ENCODE results near the gene RGS3.

The RGS3 gene

DNA sequence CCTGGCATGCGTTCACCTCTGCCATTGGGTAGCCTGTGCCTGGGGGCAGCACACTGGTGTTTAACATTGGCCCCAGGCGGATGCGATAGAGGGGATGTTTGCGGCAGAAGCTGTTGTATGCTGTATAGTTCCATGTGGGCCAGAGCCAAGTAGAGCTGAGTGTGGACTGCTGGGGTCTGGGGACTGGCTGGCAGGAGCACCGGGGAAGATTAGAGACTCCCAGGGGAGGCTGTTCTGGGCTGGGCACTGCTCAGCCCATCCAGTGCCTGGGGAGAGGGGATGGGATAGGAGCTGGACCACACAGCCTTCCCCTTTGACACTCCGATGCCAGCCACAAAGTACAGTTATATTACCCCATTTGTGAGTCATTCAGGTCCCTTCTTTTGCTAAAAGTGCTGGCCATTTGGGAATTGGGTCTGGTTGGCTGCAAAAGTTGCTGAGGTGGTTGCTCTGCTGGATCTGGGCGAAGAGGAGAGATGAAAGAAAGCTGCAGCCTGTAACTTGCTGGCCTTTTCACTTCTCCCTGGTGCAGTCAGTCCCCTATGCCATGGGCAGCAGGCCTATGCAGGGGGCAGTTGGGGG, 73.8 kb downstream of the RGS3 start:
- TF ChIP-seq GLIS3 (CRISPR knock-in tag; IDR thresholded peaks at IDR 0.05) (no peak), ISL1 (CRISPR knock-in tag; IDR thresholded peaks at IDR 0.05) (no peak), OSR1 (CRISPR knock-in tag; IDR thresholded peaks at IDR 0.05) (no peak), RARB (CRISPR knock-in tag; IDR thresholded peaks at IDR 0.05) (no peak), TCF4 (CRISPR knock-in tag; IDR thresholded peaks at IDR 0.05; ENCODE audit: borderline replicate concordance) (no peak)
- TF ChIP-seq, protein P1, sequence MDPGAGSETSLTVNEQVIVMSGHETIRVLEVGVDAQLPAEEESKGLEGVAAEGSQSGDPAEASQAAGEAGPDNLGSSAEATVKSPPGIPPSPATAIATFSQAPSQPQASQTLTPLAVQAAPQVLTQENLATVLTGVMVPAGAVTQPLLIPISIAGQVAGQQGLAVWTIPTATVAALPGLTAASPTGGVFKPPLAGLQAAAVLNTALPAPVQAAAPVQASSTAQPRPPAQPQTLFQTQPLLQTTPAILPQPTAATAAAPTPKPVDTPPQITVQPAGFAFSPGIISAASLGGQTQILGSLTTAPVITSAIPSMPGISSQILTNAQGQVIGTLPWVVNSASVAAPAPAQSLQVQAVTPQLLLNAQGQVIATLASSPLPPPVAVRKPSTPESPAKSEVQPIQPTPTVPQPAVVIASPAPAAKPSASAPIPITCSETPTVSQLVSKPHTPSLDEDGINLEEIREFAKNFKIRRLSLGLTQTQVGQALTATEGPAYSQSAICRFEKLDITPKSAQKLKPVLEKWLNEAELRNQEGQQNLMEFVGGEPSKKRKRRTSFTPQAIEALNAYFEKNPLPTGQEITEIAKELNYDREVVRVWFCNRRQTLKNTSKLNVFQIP (CRISPR knock-in tag; IDR thresholded peaks at IDR 0.05; ENCODE audit: borderline replicate concordance, low read depth) = no peak
- TF ChIP-seq, protein P2, sequence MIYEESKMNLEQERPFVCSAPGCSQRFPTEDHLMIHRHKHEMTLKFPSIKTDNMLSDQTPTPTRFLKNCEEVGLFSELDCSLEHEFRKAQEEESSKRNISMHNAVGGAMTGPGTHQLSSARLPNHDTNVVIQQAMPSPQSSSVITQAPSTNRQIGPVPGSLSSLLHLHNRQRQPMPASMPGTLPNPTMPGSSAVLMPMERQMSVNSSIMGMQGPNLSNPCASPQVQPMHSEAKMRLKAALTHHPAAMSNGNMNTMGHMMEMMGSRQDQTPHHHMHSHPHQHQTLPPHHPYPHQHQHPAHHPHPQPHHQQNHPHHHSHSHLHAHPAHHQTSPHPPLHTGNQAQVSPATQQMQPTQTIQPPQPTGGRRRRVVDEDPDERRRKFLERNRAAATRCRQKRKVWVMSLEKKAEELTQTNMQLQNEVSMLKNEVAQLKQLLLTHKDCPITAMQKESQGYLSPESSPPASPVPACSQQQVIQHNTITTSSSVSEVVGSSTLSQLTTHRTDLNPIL (CRISPR knock-in tag; IDR thresholded peaks at IDR 0.05; ENCODE audit: low read depth) = no peak
- TF ChIP-seq, protein P3, sequence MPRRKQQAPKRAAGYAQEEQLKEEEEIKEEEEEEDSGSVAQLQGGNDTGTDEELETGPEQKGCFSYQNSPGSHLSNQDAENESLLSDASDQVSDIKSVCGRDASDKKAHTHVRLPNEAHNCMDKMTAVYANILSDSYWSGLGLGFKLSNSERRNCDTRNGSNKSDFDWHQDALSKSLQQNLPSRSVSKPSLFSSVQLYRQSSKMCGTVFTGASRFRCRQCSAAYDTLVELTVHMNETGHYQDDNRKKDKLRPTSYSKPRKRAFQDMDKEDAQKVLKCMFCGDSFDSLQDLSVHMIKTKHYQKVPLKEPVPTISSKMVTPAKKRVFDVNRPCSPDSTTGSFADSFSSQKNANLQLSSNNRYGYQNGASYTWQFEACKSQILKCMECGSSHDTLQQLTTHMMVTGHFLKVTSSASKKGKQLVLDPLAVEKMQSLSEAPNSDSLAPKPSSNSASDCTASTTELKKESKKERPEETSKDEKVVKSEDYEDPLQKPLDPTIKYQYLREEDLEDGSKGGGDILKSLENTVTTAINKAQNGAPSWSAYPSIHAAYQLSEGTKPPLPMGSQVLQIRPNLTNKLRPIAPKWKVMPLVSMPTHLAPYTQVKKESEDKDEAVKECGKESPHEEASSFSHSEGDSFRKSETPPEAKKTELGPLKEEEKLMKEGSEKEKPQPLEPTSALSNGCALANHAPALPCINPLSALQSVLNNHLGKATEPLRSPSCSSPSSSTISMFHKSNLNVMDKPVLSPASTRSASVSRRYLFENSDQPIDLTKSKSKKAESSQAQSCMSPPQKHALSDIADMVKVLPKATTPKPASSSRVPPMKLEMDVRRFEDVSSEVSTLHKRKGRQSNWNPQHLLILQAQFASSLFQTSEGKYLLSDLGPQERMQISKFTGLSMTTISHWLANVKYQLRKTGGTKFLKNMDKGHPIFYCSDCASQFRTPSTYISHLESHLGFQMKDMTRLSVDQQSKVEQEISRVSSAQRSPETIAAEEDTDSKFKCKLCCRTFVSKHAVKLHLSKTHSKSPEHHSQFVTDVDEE (CRISPR knock-in tag; IDR thresholded peaks at IDR 0.05) = no peak

DNA sequence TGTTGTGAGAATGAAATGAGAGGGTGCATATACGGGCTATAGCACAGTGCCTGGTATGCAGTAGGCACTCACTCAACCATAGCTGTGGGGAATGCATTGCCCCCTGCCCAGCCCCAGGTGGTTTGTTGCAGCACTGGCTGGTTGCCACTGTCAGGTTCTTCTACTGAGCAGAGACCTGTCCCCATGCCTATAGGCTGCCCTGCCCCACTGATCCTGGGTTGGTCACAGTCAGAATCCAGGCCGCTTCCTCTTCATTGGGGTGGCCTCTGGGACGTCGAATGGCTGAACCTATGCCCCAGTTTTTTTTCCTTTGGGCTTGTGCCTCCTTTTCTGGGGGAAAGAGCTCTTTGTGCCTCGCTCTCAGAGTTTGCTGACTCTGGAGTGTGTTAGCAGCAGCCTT, 74.6 kb downstream of the RGS3 start:
- ATAC-seq = no peak
- TF ChIP-seq ESRRG (CRISPR knock-in tag; IDR thresholded peaks at IDR 0.05) (no peak), TOX (CRISPR knock-in tag; IDR thresholded peaks at IDR 0.05; ENCODE audit: borderline replicate concordance) (no peak), GLIS3 (CRISPR knock-in tag; IDR thresholded peaks at IDR 0.05) (no peak)

More for the DNA sequence above, 73.8 kb downstream of the RGS3 start:
- ATAC-seq = no peak

DNA sequence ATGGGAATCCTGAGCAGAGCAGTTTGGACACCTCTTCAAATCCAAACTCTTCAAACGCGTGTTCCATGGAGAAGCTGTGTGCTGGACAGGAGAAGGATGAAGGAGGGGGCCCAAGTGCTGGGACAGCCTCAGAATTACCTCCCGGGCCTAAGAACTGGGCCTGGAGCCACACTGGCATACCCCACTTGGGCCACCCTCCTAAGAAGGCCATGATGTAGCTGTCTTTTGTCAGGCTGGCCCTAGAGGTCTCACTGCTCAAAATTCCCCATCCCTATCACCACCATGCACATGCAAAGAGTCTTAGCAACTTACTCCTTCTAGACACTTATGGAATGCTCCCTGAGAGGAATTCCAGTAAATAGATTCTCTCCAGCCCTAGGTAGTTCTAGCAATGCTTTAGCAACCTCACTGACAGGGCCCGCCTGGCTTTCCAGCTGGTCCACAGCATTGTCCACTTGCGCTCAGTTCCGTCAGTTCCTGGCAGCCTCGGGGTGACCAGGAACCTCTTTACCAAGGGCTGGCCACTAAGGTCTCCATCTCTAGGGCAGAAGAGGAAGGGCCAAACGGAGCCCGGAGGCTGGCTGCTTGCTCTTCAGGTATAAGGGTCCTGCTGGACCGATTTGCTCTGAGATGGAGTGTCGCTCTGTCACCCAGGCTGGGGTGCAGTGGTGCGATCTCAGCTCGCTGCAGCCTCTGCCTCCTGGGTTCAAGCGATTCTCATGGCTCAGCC, 75.3 kb downstream of the RGS3 start:
- TF ChIP-seq OSR1 (CRISPR knock-in tag; IDR thresholded peaks at IDR 0.05) (no peak), TCF4 (CRISPR knock-in tag; IDR thresholded peaks at IDR 0.05; ENCODE audit: borderline replicate concordance) (no peak), CSDC2 (CRISPR knock-in tag; IDR thresholded peaks at IDR 0.05) (no peak), PPARA (CRISPR knock-in tag; IDR thresholded peaks at IDR 0.05; ENCODE audit: borderline replicate concordance) (no peak), ZNF8 (CRISPR knock-in tag; IDR thresholded peaks at IDR 0.05) (no peak), ESRRG (CRISPR knock-in tag; IDR thresholded peaks at IDR 0.05) (no peak), BACH2 (CRISPR knock-in tag; IDR thresholded peaks at IDR 0.05; ENCODE audit: borderline replicate concordance) (no peak), SNAI2 (CRISPR knock-in tag; IDR thresholded peaks at IDR 0.05) (no peak), GLIS3 (CRISPR knock-in tag; IDR thresholded peaks at IDR 0.05) (no peak), ZC3H10 (CRISPR knock-in tag; IDR thresholded peaks at IDR 0.05) (no peak), ZFP3 (CRISPR knock-in tag; IDR thresholded peaks at IDR 0.05) (no peak), ARNTL (CRISPR knock-in tag; IDR thresholded peaks at IDR 0.05; ENCODE audit: borderline replicate concordance, low read depth) (no peak), ZNF565 (CRISPR knock-in tag; conservative IDR thresholded peaks at IDR 0.05; ENCODE audit: low read depth) (no peak), RARB (CRISPR knock-in tag; IDR thresholded peaks at IDR 0.05) (no peak)
- TF ChIP-seq, protein P2 (CRISPR knock-in tag; IDR thresholded peaks at IDR 0.05; ENCODE audit: low read depth) = no peak
- TF ChIP-seq, protein P3 (CRISPR knock-in tag; IDR thresholded peaks at IDR 0.05) = no peak
- TF ChIP-seq, protein P4, sequence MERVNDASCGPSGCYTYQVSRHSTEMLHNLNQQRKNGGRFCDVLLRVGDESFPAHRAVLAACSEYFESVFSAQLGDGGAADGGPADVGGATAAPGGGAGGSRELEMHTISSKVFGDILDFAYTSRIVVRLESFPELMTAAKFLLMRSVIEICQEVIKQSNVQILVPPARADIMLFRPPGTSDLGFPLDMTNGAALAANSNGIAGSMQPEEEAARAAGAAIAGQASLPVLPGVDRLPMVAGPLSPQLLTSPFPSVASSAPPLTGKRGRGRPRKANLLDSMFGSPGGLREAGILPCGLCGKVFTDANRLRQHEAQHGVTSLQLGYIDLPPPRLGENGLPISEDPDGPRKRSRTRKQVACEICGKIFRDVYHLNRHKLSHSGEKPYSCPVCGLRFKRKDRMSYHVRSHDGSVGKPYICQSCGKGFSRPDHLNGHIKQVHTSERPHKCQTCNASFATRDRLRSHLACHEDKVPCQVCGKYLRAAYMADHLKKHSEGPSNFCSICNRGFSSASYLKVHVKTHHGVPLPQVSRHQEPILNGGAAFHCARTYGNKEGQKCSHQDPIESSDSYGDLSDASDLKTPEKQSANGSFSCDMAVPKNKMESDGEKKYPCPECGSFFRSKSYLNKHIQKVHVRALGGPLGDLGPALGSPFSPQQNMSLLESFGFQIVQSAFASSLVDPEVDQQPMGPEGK (CRISPR knock-in tag; IDR thresholded peaks at IDR 0.05; ENCODE audit: borderline replicate concordance) = no peak
- no peak for ATAC-seq
